GM04503 (cell line): ENCODE measurements around the gene CEP131.

Experiments used
- DNase-seq: peaks from one replicate; pipeline ENCODE4 v3.0.0-alpha.2; 2012; ENCODE audit warnings: low read depth

The CEP131 gene

DNA sequence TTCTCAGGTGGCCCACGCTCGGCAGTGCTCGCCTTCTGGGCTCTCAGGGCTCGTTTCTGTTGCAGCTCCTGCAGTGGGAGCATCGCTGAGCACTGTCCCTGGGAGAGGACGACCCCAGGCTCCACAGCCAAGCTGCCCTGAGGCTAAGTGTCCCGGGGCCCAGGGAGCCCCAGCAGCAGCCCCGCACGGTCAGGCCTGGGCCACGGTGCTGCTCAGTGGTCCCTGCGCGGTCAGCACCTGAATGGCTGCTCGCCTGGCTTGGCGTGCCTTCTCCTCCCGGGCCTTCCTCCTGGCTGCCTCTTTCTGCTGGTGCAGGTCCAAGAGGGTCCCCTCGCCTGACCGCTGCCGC, 23.3 kb downstream of the CEP131 start:
- no peak for DNase-seq

DNA sequence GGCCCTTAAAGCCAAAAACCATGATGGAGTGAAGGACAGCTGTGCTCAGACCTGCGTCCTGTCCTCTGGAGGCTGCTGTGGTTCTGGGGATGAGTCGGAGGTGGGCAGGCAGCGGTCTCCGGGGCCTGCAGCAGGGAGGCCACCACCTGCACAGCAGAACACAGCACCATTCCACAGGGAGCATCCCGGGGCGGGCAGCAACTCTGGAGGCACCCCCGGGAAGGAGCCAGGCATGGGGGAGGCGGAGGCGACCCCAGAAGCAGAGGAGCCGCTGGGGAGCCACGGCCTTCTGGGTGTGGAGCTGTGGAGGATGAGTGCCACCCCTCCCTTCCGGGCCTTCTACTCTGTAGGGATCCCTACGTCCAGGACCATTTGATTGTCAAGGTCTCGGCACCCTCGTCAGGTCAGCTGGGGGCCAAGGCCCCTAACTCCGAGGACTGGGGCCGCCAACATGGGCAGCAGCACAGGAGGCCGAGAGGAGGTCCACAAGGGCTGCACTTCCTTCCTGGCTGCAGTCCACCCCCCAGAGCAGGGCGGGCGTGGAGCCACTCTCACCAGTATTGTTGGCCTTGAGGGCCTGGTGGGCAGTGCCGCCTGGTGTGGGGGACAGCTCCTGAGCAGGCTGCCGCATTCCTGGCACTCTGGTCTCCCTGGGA, 23.8 kb downstream of the CEP131 start:
- no peak for DNase-seq

DNA sequence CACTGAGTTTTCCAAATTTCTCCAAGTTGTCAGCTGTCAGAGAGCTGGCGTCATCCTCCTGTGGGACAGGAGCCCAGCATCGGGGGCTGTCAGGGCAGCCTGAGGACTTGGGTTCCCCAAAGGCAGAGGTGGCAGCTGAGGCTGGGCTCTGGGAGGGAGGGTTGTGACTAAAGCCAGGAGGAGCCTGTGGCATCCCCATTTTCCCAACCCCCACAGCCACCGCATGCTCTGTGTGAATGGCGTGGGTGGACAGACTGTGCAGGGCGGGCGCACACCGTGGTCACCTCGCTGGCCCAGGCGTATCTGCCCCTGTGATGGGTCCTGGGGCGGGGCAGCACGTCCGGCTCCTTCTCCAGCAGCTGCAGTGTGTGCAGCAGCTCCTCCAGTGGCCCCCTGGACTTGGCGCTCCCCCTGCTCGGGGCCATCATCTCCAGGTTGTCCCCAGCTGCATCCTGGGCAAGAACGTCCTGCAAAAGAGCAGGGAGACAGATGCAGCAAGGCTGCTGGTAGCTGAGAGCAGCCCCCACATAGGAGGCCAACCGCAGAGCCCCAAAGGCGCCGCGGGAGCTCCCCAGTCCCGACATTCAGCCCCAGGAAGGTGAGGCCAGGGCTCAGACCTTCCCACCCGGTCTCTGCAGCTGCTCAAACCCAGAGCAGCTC, 24.8 kb downstream of the CEP131 start:
- DNase-seq, result no peak

DNA sequence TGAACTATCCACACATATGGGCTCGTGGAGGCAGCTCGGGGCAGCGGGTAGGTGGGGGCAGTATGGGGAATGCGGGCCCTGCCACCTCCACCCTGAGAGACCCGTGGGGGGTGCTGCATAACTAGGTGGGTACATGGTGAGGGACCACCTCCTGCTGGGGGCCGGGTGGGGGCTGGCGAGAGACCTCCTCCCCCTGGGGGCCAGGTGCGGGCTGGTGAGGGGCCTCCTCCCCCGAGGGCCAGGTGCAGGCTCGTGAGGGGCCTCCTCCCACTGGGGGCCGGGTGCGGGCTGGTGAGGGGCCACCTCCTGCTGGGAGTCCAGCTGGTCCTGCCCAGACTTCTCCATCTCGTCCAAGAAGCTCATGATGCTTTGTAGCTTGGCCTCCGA, 25.4 kb downstream of the CEP131 start:
- DNase-seq, result no peak

DNA sequence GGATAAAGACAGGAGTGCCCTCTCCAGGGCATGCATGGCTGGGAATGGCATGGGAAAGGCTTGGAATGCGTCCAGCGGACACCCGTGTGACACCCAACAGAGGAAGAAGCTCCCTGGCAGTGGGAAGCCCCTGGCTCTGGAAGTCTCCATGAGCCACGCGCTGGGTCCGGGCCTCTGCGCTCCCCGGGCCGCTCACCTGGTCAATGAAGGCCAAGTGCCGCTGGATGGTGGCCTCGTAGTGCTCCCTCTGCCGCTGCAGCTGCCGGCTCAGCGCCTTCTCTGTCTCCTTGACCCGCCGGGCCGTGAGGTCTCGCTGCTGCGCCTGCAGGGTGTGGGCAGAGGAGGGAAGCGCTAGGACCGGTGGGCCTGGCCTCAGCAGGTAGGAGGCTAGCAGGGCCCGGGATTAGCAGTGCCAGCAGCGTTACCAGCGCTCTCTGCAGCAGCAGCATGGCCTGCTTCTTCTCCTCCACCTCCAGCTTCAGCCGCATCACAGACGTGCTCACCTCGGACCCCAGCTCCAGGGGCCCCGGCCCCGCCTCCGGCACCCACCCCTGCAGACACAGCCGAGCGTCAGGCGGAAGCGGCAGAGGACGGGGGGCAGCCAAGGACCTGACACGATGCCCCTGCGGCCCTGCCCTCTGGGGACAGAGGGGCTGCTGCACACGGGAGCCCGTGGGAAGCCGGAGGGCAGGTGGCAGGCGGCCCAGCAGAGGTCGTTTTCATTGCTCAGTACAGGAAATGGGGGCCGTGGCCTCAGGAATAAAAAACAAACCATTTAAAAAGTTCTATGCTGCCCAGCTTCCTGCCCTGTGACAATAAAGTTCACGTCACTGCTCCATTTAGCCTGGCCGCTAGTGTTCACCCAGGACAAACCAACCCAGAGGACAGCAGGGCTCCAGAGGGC, 26.0 kb downstream of the CEP131 start:
- DNase-seq, result no peak

DNA sequence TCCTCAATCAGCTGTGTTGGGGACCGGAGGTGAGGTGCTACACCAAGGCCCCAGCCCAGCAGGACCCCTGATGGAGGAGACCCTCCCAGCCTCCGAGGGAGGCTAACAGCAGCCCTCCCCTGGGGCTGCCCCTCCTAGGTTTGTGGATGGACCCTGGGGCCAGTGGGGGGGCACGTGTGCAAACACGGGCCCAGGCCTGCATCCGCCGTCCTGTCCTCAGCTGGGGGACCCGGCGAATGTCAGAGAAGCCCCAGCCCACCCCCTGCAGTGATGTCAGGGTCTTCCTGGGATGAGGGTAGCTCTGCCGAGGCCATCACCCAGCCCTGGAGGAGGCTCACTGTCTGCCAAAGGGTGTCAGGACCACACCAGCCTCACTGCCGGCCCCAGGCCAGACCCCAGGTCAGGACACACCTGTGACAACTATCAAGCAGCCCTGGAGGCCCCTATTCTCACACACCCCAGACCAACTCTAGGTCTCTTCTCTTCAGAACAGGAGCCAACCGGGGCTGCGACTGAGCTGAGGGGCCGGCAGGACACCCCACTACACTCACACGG, 26.7 kb downstream of the CEP131 start:
- no peak for DNase-seq

DNA sequence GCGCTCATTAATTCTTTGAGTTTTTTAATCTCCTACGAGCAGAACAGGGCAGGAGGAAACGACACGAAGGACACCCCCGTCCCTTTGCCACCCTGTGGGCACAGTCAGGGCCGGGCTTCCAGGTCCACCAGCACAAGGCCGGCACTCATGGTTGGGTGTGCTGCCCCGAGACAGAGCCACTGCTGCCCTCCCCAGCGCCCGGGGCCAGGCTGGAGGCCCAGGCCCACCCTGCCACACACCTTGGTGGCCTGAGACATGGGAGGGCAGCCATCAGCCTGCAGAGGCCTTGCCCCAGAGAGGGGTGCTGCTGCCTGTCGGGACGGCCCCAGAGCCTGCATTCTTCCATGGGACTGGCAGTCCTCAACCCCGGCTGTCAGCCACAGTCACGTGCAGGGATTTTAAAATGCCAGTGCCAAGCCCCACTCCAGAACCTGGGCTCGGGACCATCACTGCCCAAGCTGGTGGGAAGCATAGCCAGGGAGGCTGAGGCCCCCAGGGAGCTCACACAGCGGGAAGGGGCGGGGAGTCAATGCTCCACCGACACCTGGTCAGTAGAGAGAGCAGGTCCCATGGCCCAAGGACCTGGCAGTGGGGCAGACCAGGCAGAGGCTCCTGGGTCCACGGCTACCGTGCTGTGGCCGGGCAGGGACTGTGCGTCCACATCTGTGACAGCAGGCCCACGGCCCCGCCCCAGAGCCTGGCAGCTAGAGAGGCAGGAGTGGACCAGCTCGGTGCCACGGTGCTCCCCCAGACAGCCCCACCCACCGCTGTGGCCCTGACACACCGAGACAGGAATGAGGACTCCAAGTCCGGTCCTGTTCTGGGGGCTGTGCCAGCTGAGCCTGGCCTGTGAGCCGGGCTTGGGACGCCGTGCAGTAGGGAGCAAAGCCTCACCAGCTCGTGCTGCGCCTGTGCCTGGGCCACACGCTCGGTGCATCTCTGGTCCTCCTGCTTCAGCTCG, 27.5 kb downstream of the CEP131 start:
- no peak for DNase-seq

DNA sequence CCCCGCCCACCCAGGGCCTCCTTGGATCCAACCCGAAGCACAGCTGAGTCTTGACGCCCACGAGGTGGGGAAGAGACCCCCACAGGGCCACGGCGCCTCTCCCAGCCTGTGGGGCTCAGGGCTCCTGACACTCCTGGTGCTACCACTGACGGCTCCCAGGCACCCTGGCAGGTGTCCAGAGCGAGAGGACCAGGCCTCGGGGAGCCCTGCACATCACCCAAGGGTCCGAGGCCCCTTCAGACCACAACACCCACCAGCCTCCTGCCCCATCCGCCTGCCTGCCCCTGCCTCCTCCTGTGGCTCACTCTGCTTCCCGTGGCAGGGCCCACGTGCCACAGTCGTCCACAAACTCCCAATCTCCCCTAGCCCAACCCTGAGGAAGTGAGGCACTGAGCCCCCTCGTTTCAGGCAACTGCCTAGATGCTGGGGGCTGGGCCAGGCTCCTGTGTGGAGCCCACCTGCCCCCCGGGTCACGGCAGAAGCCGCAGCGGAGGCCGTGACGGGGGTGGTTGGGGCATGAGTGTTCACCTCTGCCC, 28.5 kb downstream of the CEP131 start:
- no peak for DNase-seq

DNA sequence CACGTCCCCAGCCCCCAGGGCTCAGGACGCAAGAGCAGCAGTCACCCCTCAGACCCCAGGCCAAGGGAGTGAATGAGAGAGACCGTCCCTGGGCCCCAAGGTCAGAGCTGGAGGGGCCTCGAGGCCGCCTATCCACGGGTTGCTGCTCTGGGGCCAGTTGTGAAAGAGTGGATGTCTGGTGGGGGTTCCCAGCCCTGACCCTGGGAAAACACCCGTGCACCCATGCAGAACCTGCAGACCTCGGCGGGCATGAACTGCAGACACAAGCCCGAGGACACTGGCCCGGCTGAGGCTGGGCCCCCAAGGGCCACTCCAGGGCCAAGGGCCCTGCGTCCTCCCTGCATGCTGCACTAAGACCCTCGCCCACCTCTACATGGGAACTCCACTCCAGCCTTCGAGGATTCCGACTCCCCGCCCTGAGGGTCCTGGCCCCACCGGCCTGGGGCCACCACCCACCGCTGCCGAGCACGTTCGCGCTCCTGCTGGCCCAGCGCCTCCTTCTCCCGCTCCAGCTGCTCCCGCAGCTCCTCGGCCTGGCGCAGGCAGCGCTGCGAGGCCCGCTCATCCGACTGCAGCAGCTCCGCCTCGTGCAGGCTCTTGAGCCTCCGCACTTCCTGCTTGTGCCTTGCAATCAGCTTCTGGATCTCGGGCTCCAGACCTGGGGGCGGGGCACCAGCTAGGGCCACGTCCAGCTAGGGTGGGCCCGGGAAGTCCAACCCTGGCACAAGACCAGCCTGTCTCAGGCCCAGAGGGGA, 29.1 kb downstream of the CEP131 start:
- DNase-seq, result no peak

DNA sequence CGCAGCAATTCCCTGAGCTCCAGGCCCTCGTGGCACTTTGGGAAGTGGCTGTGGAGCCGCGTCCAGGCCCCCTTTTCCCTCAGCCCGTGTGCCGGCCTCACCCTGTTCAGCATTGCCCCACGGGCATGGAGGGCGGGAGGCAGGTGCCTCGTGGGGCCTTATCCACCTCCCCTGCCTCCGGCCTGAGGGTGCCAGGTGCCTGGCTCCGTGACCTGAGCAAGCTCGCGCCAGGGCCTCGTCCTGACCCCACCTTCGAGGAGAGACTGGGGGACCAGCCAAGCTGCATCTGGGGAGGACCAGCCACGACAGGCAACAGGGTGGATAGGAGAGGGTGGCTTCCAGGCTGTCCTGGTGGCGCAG, 29.7 kb downstream of the CEP131 start:
- DNase-seq, result no peak

DNA sequence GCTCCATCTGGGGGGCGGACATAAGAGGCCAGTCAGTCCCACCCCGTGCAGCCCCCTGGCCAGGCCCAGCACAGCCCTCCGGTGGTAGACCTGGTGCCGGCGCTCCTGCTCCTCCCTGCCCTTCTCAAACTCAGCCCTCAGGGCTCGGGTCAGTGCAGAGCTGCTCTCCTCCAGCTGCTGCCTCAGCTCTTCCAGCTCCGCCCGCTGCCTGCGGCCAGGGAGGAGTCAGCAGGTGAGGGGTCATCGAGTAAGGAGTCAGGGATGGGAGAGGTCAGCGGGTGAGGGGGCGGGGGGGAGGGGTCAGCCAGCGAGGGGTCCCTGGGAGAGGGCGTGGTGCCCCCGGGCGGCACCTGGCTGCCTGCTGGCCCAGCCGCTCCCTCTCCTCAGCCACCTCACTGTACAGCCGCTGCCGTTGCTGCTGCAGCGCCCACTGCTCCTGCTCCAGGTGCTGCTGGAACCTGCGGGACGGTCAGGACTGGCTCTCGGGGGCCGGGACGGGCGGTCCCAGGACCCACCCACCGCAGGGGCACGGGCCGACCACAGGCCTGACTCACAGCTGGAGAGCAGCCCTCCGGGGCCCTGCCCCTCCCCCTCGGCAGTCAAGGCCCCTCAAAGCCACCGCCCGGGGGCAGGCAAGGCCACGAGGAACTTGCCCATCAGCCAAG, 30.2 kb downstream of the CEP131 start:
- no peak for DNase-seq

DNA sequence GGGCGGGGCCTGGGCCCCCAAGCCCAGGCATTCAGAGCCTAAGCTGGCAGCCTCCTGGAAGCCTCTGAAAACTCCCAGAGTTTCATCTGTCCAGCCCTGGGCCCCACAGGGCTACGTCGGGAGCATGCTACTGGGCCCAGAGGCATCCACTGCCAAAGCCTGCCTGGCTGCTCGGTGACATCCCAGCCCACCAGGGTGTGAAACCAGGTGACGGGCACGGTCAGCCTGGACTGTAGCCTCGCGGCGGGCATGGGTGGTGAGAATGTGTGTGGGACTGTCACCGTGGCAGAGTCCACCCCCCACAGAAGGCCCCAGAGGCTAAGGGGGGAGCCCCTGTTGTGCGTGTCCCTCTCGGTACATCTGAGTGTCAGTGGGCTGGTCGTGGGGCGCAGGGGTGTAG, 31.1 kb downstream of the CEP131 start:
- no peak for DNase-seq

DNA sequence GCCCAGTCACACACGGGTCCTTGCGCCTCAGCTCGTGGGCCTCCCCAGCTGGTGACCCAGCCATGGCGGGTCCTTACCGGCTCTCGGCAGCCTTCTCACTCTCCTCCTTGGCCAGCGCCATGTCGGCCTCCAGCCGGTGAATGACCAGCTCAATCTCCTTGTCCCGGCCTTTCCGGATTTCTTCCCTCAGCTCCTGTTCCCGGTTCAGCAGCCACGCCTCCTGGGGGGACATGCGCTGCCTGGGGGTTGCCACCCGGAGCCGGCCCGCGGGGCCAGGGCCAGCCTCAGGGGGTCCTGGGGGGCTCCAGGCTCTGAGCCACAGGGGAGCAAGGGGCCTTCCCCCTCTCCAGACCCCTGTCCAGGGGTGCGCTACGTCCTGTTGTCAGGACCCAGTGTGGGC, 31.6 kb downstream of the CEP131 start:
- no peak for DNase-seq

DNA sequence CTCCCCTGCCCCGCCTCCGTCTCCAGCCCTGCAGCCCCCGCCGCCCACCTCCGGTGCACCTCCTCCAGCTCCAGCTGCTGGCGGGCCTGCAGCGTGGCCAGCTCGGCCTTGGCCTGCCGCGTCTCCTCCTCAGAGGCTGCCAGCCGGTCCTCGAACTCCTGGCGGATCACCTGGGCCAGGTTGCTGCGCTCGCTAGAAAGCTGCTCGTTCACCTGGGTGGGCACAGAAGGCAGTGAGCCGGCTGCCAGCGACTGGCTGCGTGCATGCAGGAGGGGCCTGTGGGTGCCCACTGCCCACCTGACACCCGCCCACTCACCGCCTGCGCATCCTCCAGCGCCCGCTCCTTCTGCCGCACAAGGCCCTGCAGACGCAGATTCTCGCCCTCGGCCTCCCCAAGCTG, 32.2 kb downstream of the CEP131 start:
- no peak for DNase-seq

DNA sequence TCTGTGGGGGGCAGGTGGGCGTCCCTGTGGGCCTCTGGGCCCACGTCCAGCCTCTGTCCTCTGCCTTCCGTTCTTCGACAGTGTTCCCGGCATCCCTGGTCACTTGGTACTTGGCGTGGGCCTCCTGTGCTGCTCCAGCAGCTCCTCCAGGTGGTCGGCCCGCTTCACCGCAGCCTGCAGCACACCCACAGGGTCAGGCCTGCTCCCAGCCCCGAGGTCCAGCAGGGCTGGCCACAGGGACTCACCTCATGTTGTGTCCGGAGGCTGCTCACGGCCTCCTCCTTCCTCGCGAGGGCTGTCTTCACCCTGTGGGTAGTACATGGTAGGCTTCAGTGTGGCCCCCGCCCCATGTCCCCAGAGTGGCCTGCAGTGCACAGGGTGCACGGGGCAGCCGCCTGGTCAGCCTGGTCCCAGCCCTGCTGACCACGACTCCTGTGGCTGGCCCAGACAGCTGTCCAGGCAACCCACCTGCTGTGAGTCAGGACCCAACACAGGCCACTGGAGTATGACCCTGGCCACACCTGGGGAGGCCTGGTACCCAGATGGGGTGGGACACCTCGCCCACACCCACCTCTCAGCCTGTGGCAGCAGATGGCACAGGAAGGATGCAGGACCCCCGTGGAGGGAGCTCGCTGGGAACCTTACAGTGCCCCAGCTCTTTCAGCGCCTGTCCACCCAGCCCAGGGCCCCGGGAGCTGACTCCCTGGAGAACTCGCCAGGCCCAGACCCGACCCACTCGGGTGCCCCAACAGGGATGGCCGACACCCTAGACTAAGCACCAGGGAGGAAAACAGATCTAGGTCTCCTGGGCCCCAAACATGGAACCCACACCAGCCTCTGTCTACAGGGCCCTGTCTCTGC, 32.9 kb downstream of the CEP131 start:
- DNase-seq, result no peak

DNA sequence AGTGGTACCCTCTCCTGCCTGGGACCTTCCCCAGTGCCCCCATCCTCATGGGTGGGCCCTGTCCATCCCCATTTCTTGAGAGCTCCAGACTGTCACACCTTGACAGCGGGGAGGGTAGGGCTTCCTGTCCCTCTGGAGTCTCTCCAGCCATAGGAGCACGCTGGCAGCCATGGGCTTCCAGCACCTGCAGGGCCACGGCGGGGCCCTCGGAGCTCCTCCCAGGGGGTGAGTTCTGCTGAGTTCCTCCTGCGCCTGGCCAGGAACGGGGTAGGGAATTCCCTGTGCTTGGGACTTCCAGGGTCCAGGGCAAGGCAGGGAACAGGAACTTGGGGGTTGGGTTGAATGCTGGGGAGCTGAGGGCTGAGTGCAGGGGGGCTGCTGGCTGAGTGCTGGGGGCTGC, 33.7 kb downstream of the CEP131 start:
- no peak for DNase-seq

DNA sequence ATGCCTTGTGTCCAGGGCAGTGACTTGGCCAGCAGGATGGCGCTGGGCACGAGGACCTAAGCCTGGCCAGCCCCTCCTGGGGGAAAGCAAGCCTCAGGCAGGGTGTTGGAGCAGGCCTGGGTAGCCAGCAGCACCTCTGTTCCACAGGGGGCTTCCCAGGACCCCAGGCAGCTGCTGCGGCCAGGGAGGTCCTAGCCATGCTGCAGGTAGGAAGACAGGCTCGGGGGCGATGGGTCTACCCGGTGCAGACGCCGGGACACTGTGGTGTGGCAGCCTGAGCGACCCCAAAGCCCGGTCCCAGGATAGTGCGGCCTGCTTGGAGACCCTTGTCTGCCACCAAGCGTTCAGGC, 34.3 kb downstream of the CEP131 start:
- no peak for DNase-seq

DNA sequence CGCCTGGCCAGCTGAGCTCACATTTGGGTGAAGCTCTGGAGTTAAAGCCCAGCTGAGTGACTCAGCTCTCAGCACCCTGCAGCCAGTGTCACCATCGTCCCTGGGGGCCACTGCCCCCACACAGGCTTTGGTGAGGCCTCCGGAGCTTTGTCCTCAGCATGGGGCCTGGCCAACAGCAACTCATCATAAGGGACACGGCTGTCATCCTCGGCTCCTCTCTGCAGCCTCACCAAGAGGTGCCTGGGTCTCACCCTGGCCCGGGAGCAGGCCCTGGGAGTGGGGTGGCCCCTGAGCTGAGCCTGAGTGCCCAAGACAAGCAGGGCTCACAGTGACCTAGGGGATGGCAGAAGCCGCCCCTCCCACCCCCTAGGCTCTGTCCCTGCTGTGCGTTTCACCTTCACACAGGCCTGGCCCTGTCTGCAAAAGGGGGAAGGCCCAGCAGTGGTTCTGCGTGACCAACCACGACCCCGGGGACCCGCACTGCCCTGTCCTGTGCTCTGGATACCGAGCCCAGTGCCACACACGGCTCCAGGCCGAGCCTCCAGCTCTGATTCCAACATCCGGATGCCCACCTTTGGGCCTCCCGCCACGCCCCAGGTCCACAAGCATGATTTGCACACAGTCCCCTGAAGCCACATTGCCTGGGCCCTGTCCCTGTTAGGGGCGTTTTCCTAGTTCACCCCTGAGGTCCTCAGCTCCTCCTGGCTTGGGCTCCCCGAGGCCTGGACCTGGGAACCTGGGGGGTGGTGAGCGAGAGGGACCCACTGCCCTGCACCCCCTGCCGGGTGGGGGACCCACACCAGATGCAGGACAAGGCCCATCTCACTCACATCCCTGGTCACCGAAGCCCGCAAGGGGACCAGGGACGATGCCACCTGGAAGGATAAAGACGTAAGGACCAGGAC, 34.9 kb downstream of the CEP131 start:
- DNase-seq, result no peak
